ENCODE measurements around the gene POLR3A. TPM values are rescaled to one million over a fixed set of nuclear protein-coding genes. Genes with fewer than 3 reads are reported as not detected.

Gene POLR3A
- total and polyA plus RNA-seq, 2 donors (not counting 1 experiment from before 2014, with no cell fraction given): 5.4 to 18.4 TPM

DNA sequence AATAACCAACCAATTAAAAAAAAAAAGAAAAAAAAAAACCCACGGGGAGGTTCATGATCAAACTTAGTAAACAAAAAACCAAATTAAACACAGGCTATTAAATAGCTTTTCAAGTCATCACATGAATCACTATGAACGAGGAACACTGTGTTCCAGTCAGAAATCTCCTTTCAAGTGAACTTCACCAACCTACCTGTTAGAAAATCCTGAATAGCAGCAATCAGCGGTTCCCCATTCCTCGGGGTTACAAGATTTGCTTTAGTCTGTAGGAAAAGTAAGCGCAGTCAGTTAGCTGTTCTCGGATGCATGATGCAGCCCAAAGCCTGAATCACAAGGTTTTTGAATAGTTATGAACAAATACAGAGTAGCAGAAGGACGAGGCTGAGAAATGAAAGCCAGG is 19.0 kb downstream of the POLR3A start:
- ATAC-seq (ENCODE audit: low read depth) (no peak), DNase-seq (no peak)
- Histone ChIP-seq H3K36me3 (replicated peaks in 1 of 2; ENCODE audit: control extremely low read depth in 1 of 2, control insufficient read depth in 1 of 2, extremely low read depth in 1 of 2, insufficient read depth in 2 of 2, low read length in 1 of 2) (peaks cover 20 to 79% of the 10 kb centered on the region in 2 experiments), H3K27ac (ENCODE audit: low read length in 2 of 2) (no peak overlapping the region), H3K79me2 (ENCODE audit: control insufficient read depth, insufficient read depth, low read length) (no peaks in the 10 kb centered on the region), H3K4me3 (ENCODE audit: control extremely low read depth in 1 of 5, extremely low read depth in 1 of 5, insufficient read depth in 1 of 5, low read depth in 2 of 5, low read length in 4 of 5) (no peak overlapping the region), H3K27me3 (replicated peaks in 1 of 4; ENCODE audit: control extremely low read depth in 1 of 4, control insufficient read depth in 3 of 4, insufficient read depth in 4 of 4, low read length in 3 of 4) (no peaks in the 10 kb centered on the region), H3K4me2 (replicated peaks; ENCODE audit: low read depth, low read length, poor library complexity, severe bottlenecking) (no peak overlapping the region), H3K9ac (ENCODE audit: low read length) (no peak overlapping the region), H2AFZ (ENCODE audit: insufficient read depth, low read depth, low read length, poor library complexity, severe bottlenecking) (no peak overlapping the region), H3K9me3 (ENCODE audit: control extremely low read depth in 1 of 3, control insufficient read depth in 2 of 3, insufficient read depth in 1 of 3, low read length in 2 of 3) (no peaks in the 10 kb centered on the region), H4K20me1 (ENCODE audit: control insufficient read depth, insufficient read depth, low read length, poor library complexity, severe bottlenecking) (no peaks in the 10 kb centered on the region), H3K4me1 (ENCODE audit: control insufficient read depth in 2 of 2, insufficient read depth in 2 of 2, low read length in 2 of 2) (no peaks in the 10 kb centered on the region)
- no peak overlapping the region for H3K4me3 Mint-ChIP-seq
- no peaks in the 10 kb centered on the region for H3K9me3 Mint-ChIP-seq (ENCODE audit: insufficient read depth)
- TF ChIP-seq, protein P1, sequence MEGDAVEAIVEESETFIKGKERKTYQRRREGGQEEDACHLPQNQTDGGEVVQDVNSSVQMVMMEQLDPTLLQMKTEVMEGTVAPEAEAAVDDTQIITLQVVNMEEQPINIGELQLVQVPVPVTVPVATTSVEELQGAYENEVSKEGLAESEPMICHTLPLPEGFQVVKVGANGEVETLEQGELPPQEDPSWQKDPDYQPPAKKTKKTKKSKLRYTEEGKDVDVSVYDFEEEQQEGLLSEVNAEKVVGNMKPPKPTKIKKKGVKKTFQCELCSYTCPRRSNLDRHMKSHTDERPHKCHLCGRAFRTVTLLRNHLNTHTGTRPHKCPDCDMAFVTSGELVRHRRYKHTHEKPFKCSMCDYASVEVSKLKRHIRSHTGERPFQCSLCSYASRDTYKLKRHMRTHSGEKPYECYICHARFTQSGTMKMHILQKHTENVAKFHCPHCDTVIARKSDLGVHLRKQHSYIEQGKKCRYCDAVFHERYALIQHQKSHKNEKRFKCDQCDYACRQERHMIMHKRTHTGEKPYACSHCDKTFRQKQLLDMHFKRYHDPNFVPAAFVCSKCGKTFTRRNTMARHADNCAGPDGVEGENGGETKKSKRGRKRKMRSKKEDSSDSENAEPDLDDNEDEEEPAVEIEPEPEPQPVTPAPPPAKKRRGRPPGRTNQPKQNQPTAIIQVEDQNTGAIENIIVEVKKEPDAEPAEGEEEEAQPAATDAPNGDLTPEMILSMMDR (IDR thresholded peaks at IDR 0.05): no peak
- TF ChIP-seq EZH2 (IDR thresholded peaks at IDR 0.05; ENCODE audit: borderline replicate concordance, insufficient read depth, low read depth, low read length, poor library complexity, severe bottlenecking): no peak
- intact Hi-C loops (cut with micrococcal nuclease): no loop called here
- 100% methylated on average over 3 of the region's 7 CpGs for WGBS (ENCODE audit: insufficient coverage)
- POLR2A ChIA-PET: no interaction called here
- no peaks in the 10 kb centered on the region for H3K4me1 Mint-ChIP-seq
- no peak overlapping the region for H3K27ac Mint-ChIP-seq
- CTCF ChIA-PET: interaction anchor here (0.7 kb wide), 2 partner anchors 163 to 836 kb away, joined by 3 to 4 read pairs; no protein-coding TSS in a partner anchor
- no peaks in the 10 kb centered on the region for H3K27me3 Mint-ChIP-seq

DNA sequence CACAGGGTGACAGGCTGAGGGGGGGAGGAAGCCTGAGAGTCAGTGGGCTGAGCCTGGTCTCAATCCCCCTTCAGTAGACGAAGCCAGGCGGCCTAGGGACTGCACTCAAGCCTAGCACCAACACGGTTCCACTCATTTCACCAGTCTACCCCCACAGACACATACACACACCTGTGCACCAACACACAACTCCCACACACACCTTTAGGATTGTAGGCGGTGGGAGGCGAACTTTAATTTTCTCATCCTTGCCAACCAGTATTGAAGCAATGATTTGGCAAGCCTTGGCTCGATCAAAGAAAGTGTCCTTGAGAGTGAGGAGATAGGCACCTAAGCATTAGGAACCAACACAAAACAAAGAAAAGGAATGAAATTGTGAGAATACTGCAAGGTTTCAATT is 19.7 kb downstream of the POLR3A start:
- Mint-ChIP-seq H3K27ac (no peak overlapping the region), H3K4me1 (no peaks in the 10 kb centered on the region), H3K4me3 (no peak overlapping the region), H3K27me3 (no peaks in the 10 kb centered on the region), H3K9me3 (ENCODE audit: insufficient read depth) (no peaks in the 10 kb centered on the region)
- DNase-seq (no peak), ATAC-seq (ENCODE audit: low read depth) (no peak)
- Histone ChIP-seq H3K4me2 (replicated peaks; ENCODE audit: low read depth, low read length, poor library complexity, severe bottlenecking) (no peak overlapping the region), H3K27ac (ENCODE audit: low read length in 2 of 2) (no peak overlapping the region), H2AFZ (ENCODE audit: insufficient read depth, low read depth, low read length, poor library complexity, severe bottlenecking) (no peak overlapping the region), H4K20me1 (ENCODE audit: control insufficient read depth, insufficient read depth, low read length, poor library complexity, severe bottlenecking) (no peaks in the 10 kb centered on the region), H3K9me3 (ENCODE audit: control extremely low read depth in 1 of 3, control insufficient read depth in 2 of 3, insufficient read depth in 1 of 3, low read length in 2 of 3) (no peaks in the 10 kb centered on the region), H3K27me3 (replicated peaks in 1 of 4; ENCODE audit: control extremely low read depth in 1 of 4, control insufficient read depth in 3 of 4, insufficient read depth in 4 of 4, low read length in 3 of 4) (no peaks in the 10 kb centered on the region), H3K9ac (ENCODE audit: low read length) (no peak overlapping the region), H3K4me1 (ENCODE audit: control insufficient read depth in 2 of 2, insufficient read depth in 2 of 2, low read length in 2 of 2) (no peaks in the 10 kb centered on the region), H3K36me3 (replicated peaks in 1 of 2; ENCODE audit: control extremely low read depth in 1 of 2, control insufficient read depth in 1 of 2, extremely low read depth in 1 of 2, insufficient read depth in 2 of 2, low read length in 1 of 2) (peaks cover 20 to 80% of the 10 kb centered on the region in 2 experiments), H3K4me3 (ENCODE audit: control extremely low read depth in 1 of 5, extremely low read depth in 1 of 5, insufficient read depth in 1 of 5, low read depth in 2 of 5, low read length in 4 of 5) (no peak overlapping the region), H3K79me2 (ENCODE audit: control insufficient read depth, insufficient read depth, low read length) (no peaks in the 10 kb centered on the region)
- POLR2A ChIA-PET: no interaction called here
- intact Hi-C loops (cut with micrococcal nuclease): no loop called here
- TF ChIP-seq, protein P1 (IDR thresholded peaks at IDR 0.05): no peak
- no peak for TF ChIP-seq EZH2 (IDR thresholded peaks at IDR 0.05; ENCODE audit: borderline replicate concordance, insufficient read depth, low read depth, low read length, poor library complexity, severe bottlenecking)
- CTCF ChIA-PET: interaction anchor here (0.7 kb wide), 1 partner anchor 836 kb away, joined by 3 read pairs; no protein-coding TSS in a partner anchor
- 100% methylated on average over 3 of the region's 6 CpGs for WGBS (ENCODE audit: insufficient coverage)

Measured in B cell (primary cell).